ENCODE results near the gene NCBP3. TPM values are rescaled to one million over a fixed set of nuclear protein-coding genes. Genes with fewer than 3 reads are reported as not detected.

Gene NCBP3
- polyA plus RNA-seq, 1 donor, result 75.0 TPM

DNA sequence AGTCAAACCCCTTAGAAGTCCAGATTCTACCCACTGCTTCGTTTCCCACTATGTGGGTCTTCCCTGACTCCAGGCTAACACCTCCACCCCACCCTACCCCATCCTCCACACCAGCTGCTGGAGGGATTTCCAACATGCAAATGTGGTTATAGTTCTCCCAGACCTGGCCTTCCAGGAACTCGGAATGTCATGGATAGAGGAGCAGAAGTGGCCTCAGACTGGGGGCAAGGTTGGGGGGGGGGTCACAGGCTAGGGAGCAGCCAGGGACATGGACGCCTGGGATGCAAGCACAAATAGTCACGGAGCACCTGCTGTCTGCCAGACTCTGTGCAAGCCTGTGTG is 44.8 kb upstream of the NCBP3 start:
- Histone ChIP-seq H3K27me3 (ENCODE audit: control insufficient read depth, insufficient read depth, low read length) (no peaks in the 10 kb centered on the region), H3K36me3 (ENCODE audit: control insufficient read depth, insufficient read depth, low read length) (no peaks in the 10 kb centered on the region), H3K9me3 (ENCODE audit: control insufficient read depth, low read depth, low read length) (no peaks in the 10 kb centered on the region), H3K4me1 (ENCODE audit: control insufficient read depth, insufficient read depth, low read length) (peaks cover 39% of the 10 kb centered on the region), H3K4me3 (ENCODE audit: low read length) (no peak overlapping the region), H3K27ac (ENCODE audit: low read length) (no peak overlapping the region)
- DNase-seq, result no peak
- no CpG with 5 or more reads among the region's 4 CpGs for WGBS (ENCODE audit: insufficient coverage, low lambda C conversion rate)

DNA sequence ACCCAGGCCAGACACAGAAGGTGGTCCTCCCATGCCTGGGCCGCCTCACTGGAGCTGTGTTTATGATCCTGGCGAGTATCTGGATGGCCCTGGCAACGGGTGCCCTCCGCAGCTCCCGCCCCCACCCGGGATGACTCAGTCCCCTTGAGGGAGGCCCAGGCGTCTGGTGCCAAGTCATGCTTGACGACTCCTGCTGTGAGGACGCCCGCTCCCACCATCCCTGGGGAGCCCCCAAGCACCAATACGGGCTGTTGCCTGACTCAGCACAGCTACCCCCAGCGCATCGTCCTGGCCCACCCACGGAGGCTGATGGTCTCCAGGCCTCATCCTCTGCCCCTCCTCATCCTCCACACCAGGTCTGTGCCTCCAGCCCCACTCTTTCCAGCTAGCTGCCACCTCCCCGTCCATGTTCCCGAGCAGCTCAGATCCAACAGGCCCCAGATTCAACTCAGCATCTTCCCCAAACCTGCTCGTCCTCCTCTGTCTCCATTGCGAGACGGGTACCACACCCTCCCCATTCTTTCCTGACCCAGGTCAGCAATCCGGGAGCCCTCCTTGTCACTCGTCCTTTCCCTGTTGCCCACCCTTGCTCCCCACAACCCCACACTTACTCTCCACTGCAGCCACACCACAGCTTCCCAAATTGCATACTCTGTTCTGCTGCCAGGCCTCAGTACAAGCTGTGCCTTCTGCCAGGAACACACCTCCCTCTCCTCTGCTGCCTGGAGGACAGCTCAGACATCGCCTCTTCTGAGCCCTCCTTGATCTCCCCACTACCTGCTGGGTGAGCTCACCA is 44.2 kb upstream of the NCBP3 start:
- H3K4me3 ChIP-seq (ENCODE audit: low read length), result no peak overlapping the region
- H3K4me1 ChIP-seq (ENCODE audit: control insufficient read depth, insufficient read depth, low read length), result peaks cover 37% of the 10 kb centered on the region
- H3K9me3 ChIP-seq (ENCODE audit: control insufficient read depth, low read depth, low read length), result no peaks in the 10 kb centered on the region
- no peak overlapping the region for H3K27ac ChIP-seq (ENCODE audit: low read length)
- DNase-seq, result no peak
- H3K27me3 ChIP-seq (ENCODE audit: control insufficient read depth, insufficient read depth, low read length), result no peaks in the 10 kb centered on the region
- 92% methylated on average over 2 of the region's 22 CpGs for WGBS (ENCODE audit: insufficient coverage, low lambda C conversion rate)
- peaks cover 2% of the 10 kb centered on the region for H3K36me3 ChIP-seq (ENCODE audit: control insufficient read depth, insufficient read depth, low read length)

DNA sequence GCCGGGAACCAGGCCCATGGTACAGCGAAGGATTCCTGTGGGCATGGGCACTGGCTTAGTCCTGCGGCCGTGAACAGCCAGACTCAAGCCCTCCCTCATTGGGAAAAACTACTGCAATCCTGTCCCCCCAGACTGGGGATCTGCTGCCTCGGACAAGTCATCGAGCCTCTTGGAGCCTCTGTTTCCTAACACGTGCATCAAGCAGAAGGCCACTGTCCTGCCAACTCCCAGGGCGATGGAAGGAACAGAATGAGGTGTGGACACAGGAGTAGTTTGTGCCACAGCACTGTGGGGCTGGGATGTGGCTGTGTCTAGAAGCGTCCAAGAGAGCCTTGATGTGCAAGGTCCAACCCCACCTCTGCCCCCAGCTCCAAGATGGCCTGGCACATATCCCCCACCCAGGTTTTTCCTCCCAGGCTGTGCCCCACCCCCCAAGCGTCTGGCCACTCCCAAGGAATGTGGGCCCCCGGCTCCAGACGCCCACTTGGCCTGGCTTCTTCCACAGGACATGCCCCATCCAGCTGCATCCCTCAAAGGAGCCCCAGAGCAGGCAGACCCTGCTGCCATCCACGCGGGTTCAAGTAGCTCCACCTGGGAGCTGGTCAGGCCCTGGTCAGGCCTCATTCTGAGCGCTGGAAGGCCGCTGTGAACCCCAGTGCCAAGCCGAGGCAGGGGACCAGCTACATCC is 43.4 kb upstream of the NCBP3 start:
- Histone ChIP-seq H3K4me3 (ENCODE audit: low read length) (no peak overlapping the region), H3K36me3 (ENCODE audit: control insufficient read depth, insufficient read depth, low read length) (peaks cover 10% of the 10 kb centered on the region)
- WGBS (ENCODE audit: insufficient coverage, low lambda C conversion rate), result no CpG with 5 or more reads among the region's 17 CpGs

DNA sequence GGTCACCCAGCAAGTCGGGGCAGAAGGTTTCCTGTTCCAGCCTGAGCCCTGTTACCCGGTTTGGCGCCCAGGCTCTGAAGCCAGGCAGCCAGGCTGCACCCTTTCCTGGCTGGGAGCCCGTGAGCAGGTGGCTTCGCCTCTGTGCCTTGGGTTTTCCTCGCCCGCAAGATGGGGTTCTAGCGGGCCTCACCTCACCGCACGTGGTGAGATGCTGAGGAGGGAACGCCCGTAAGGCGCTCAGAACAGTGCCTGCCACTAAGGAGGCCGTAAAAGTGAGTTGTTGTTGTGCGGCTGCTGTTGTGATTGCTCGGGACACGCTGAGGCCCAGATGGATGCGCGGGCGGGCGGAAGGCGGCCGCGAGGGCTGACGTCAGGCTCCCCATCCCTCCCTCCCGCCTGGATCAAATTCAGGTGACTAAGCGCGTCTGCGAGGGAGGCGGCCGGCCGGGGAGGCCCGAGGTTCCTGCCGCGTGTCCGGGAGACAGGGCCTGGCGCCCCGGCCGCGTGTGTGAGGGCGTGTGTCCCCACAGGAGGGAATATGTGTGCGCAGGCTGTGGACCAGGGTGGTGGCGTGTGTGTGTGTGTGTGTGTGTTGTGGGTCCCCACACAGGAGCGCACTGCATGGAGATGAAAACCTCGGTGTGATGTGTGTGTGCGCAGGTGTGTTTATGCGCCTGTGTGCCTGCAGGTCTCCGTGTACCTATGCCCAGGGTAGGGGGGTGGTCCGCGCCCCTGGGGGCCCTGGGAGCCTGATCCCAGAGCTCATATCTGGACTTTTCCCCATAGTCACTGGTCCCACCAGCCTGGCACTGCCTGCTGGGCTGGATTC is 42.5 kb upstream of the NCBP3 start:
- no peaks in the 10 kb centered on the region for H3K27me3 ChIP-seq (ENCODE audit: control insufficient read depth, insufficient read depth, low read length)
- H3K36me3 ChIP-seq (ENCODE audit: control insufficient read depth, insufficient read depth, low read length), result peaks cover 18% of the 10 kb centered on the region
- peaks cover 20% of the 10 kb centered on the region for H3K4me1 ChIP-seq (ENCODE audit: control insufficient read depth, insufficient read depth, low read length)
- peak overlapping the region; percentile 24 for H3K27ac ChIP-seq (ENCODE audit: low read length)
- H3K4me3 ChIP-seq (ENCODE audit: low read length), result no peak overlapping the region
- no peaks in the 10 kb centered on the region for H3K9me3 ChIP-seq (ENCODE audit: control insufficient read depth, low read depth, low read length)
- no CpG with 5 or more reads among the region's 50 CpGs for WGBS (ENCODE audit: insufficient coverage, low lambda C conversion rate)
- DNase-seq, result peak; percentile 54 to 78

More for the DNA sequence above, 43.4 kb upstream of the NCBP3 start:
- H3K27ac ChIP-seq (ENCODE audit: low read length), result no peak overlapping the region
- H3K4me1 ChIP-seq (ENCODE audit: control insufficient read depth, insufficient read depth, low read length), result peaks cover 29% of the 10 kb centered on the region
- H3K27me3 ChIP-seq (ENCODE audit: control insufficient read depth, insufficient read depth, low read length), result no peaks in the 10 kb centered on the region
- DNase-seq, result no peak
- H3K9me3 ChIP-seq (ENCODE audit: control insufficient read depth, low read depth, low read length), result no peaks in the 10 kb centered on the region

DNA sequence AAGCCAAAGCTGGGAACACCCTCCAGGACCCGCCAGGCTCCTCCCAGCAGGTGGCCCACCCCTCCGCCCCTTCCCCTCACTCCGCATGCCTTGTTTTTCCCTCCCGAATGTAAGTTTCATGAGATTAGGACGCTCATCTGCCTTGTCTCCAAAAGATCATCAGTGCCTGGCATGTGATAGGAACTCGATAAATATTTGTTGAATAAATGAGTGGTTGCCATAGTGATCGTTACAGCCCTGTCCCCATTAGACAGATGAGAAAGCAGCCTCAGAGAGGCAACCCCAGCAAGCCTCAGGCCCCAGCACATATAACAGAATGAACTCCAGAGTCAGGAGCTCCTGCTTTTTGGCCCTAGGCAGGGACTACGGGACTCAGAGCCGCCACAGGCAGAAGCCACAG is 41.8 kb upstream of the NCBP3 start:
- WGBS (ENCODE audit: insufficient coverage, low lambda C conversion rate), result no CpG with 5 or more reads among the region's 9 CpGs

DNA sequence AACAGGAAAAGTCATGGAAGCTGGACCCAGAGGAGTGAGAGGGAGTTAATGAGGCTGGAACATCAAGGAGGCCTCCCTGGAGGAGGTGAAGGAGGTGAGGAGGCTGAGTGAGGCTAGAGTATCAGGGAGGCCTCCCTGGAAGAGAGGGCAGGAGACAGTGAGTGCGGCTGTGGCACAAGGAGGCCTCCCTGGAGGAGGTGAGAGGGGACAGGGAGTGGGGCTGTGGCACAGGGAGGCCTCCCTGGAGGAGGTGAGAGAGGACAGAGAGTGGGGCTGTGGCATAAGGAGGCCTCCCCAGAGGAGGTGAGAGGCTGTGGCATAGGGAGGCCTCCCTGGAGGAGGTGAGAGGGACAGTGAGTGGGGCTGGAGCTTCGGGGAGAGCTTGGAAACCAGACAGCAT is 41.3 kb upstream of the NCBP3 start:
- no CpG with 5 or more reads among the region's 2 CpGs for WGBS (ENCODE audit: insufficient coverage, low lambda C conversion rate)
- H3K27me3 ChIP-seq (ENCODE audit: control insufficient read depth, insufficient read depth, low read length), result no peaks in the 10 kb centered on the region
- peaks cover 22% of the 10 kb centered on the region for H3K36me3 ChIP-seq (ENCODE audit: control insufficient read depth, insufficient read depth, low read length)
- H3K9me3 ChIP-seq (ENCODE audit: control insufficient read depth, low read depth, low read length), result no peaks in the 10 kb centered on the region
- no peak overlapping the region for H3K27ac ChIP-seq (ENCODE audit: low read length)
- DNase-seq, result no peak
- H3K4me3 ChIP-seq (ENCODE audit: low read length), result no peak overlapping the region
- peaks cover 19% of the 10 kb centered on the region for H3K4me1 ChIP-seq (ENCODE audit: control insufficient read depth, insufficient read depth, low read length)

More for the DNA sequence above, 41.8 kb upstream of the NCBP3 start:
- no peak overlapping the region for H3K27ac ChIP-seq (ENCODE audit: low read length)
- no peak overlapping the region for H3K4me3 ChIP-seq (ENCODE audit: low read length)
- no peaks in the 10 kb centered on the region for H3K27me3 ChIP-seq (ENCODE audit: control insufficient read depth, insufficient read depth, low read length)
- H3K9me3 ChIP-seq (ENCODE audit: control insufficient read depth, low read depth, low read length), result no peaks in the 10 kb centered on the region
- H3K36me3 ChIP-seq (ENCODE audit: control insufficient read depth, insufficient read depth, low read length), result peaks cover 21% of the 10 kb centered on the region
- peaks cover 19% of the 10 kb centered on the region for H3K4me1 ChIP-seq (ENCODE audit: control insufficient read depth, insufficient read depth, low read length)
- no peak for DNase-seq

DNA sequence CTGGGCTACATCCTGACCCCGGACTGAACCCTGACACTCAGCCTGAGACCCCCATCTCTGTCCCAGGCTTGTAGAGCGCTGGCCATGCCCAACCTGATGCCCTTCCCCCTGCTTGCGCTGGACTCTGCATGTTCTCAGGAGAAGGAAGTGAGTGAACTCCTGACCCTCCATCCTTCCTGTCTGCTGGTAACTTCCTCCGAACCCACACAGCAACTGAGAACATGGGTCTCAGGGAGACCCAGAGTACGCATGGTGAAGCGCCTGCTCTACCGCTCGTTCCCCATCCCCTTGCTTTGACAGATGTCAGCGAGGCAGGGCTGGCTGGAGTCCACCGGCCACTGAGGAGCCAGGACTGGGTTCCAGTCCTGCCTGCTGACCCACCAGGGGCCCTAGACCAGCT is 40.7 kb upstream of the NCBP3 start:
- WGBS (ENCODE audit: insufficient coverage, low lambda C conversion rate), result no CpG with 5 or more reads among the region's 10 CpGs

DNA sequence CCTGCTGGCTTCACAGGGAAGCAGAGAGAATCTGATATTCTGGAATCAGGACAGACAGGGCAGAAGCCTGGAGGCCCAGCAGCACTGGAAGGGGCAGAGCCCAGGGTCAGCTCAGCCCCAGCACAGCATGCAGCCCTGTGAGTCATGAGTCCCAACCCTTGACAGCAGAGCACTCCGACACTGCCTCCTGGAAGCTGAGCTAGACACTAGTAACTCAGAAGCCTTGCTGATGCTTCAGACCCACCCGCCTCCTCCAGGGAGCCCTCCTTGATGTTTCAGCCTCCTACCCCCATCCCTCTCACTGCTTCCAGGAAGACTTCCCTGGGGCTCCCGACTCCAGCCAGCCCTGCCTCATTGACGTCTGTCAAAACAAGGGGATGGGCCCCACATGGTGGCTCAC is 39.9 kb upstream of the NCBP3 start:
- Histone ChIP-seq H3K27ac (ENCODE audit: low read length) (no peak overlapping the region), H3K9me3 (ENCODE audit: control insufficient read depth, low read depth, low read length) (no peaks in the 10 kb centered on the region), H3K36me3 (ENCODE audit: control insufficient read depth, insufficient read depth, low read length) (peaks cover 22% of the 10 kb centered on the region), H3K4me3 (ENCODE audit: low read length) (no peak overlapping the region), H3K27me3 (ENCODE audit: control insufficient read depth, insufficient read depth, low read length) (no peaks in the 10 kb centered on the region), H3K4me1 (ENCODE audit: control insufficient read depth, insufficient read depth, low read length) (peaks cover 13% of the 10 kb centered on the region)
- no peak for DNase-seq
- 100% methylated on average over 1 of the region's 4 CpGs for whole genome bisulfite sequencing (ENCODE audit: insufficient coverage, low lambda C conversion rate)

More for the DNA sequence above, 40.7 kb upstream of the NCBP3 start:
- no peak for DNase-seq
- Histone ChIP-seq H3K36me3 (ENCODE audit: control insufficient read depth, insufficient read depth, low read length) (peaks cover 22% of the 10 kb centered on the region), H3K4me3 (ENCODE audit: low read length) (no peak overlapping the region), H3K4me1 (ENCODE audit: control insufficient read depth, insufficient read depth, low read length) (peaks cover 16% of the 10 kb centered on the region), H3K27ac (ENCODE audit: low read length) (no peak overlapping the region), H3K27me3 (ENCODE audit: control insufficient read depth, insufficient read depth, low read length) (no peaks in the 10 kb centered on the region), H3K9me3 (ENCODE audit: control insufficient read depth, low read depth, low read length) (no peaks in the 10 kb centered on the region)

DNA sequence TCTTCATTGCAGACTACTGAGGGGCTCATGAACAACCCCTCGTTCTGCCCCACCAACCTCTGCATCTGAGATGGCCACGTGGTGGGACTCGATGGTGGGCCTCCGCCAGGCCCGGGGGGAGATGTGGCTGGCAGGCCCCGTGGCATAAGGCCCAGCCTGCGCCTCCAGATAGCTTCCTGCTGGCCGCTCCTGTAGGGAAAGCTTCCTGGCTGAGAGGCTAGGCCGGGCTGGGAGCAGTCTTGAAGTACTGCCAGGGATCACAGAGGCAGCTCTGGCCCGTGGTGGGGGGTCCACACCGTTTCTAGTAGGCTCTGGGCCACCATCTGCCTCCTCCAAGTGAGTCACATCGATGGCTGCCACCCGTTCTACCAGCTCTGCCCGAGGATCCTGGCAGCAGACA is 39.2 kb upstream of the NCBP3 start:
- Histone ChIP-seq H3K27me3 (ENCODE audit: control insufficient read depth, insufficient read depth, low read length) (no peaks in the 10 kb centered on the region), H3K27ac (ENCODE audit: low read length) (no peak overlapping the region), H3K36me3 (ENCODE audit: control insufficient read depth, insufficient read depth, low read length) (peaks cover 22% of the 10 kb centered on the region), H3K4me3 (ENCODE audit: low read length) (no peak overlapping the region), H3K9me3 (ENCODE audit: control insufficient read depth, low read depth, low read length) (no peaks in the 10 kb centered on the region), H3K4me1 (ENCODE audit: control insufficient read depth, insufficient read depth, low read length) (peaks cover 14% of the 10 kb centered on the region)
- no CpG with 5 or more reads among the region's 14 CpGs for WGBS (ENCODE audit: insufficient coverage, low lambda C conversion rate)
- no peak for DNase-seq

DNA sequence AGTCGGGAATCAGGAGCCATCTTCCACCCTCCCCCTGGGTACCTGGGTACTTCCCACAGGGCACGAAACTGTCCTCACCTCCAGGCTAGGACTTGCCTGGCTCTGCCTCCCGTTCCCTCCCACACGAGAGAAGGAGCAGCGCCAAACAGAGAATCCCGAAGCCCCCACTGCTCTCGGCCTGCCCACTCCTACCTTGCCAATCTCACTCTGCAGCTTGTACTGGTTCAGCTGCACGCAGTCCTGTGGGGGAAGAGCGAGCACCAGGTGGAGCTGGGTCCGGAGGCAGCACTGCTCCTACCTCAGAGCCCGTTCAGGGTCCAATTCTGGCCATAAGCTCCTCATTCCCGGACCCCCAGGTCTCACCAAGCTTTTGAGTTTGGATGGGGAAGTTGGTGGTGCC is 38.1 kb upstream of the NCBP3 start:
- no CpG with 5 or more reads among the region's 12 CpGs for WGBS (ENCODE audit: insufficient coverage, low lambda C conversion rate)
- peaks cover 25% of the 10 kb centered on the region for H3K4me1 ChIP-seq (ENCODE audit: control insufficient read depth, insufficient read depth, low read length)
- no peak overlapping the region for H3K4me3 ChIP-seq (ENCODE audit: low read length)
- H3K27me3 ChIP-seq (ENCODE audit: control insufficient read depth, insufficient read depth, low read length), result no peaks in the 10 kb centered on the region
- no peak for DNase-seq
- no peak overlapping the region for H3K27ac ChIP-seq (ENCODE audit: low read length)
- no peaks in the 10 kb centered on the region for H3K9me3 ChIP-seq (ENCODE audit: control insufficient read depth, low read depth, low read length)
- peaks cover 22% of the 10 kb centered on the region for H3K36me3 ChIP-seq (ENCODE audit: control insufficient read depth, insufficient read depth, low read length)
